ENCODE results near the gene PDZD2.

The PDZD2 gene

DNA sequence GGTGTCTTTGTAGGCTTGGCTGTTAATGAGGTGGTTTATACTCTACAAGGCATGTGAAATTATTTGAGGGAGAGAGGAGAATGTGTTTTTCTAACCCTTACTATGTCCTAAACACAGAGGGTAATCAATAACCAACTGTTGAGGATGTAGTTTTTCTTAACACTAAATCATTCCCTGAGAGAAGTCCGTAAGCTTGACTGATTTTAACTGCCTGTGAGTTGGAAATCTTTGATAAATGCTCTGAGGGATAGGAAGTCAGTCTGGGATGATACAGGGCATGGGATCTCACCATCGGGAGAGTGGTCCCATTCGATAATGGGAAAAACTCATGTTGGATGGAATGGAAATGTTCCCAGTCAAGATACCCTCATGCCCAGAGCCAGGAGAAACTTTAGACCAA lies 249.6 kb downstream of the PDZD2 start:
- TF ChIP-seq, protein P1, sequence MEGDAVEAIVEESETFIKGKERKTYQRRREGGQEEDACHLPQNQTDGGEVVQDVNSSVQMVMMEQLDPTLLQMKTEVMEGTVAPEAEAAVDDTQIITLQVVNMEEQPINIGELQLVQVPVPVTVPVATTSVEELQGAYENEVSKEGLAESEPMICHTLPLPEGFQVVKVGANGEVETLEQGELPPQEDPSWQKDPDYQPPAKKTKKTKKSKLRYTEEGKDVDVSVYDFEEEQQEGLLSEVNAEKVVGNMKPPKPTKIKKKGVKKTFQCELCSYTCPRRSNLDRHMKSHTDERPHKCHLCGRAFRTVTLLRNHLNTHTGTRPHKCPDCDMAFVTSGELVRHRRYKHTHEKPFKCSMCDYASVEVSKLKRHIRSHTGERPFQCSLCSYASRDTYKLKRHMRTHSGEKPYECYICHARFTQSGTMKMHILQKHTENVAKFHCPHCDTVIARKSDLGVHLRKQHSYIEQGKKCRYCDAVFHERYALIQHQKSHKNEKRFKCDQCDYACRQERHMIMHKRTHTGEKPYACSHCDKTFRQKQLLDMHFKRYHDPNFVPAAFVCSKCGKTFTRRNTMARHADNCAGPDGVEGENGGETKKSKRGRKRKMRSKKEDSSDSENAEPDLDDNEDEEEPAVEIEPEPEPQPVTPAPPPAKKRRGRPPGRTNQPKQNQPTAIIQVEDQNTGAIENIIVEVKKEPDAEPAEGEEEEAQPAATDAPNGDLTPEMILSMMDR (IDR thresholded peaks at IDR 0.05), result no peak

DNA sequence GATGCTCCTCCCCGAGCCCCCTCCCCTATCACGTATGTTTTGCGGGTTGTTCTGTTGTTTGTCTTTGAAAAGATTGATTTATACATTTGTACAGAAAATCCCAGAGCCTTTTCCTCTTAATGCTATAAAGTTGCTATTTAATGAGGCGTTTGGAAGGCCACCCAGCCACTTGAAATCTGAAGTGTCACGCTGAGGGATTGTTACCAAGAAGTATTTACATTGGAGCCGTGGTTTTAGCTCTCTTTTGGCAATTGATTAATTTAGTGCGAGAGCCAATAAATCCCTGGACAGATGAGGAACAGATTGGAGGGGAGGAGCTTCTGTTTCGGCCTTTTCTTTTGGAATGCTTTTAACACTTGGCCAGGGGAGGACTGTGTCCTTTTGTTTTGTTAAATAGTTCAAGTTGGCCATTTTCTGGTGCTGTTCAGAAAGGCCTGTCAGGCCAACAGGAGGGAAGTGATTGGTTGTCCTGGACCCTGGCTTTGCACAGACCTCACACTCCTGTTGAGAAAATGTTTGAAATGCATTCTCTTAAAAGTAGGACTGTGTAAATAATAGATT lies 250.2 kb downstream of the PDZD2 start:
- TF ChIP-seq, protein P1 (IDR thresholded peaks at IDR 0.05), result no peak
- no peak overlapping the region for H3K27ac ChIP-seq

More for the DNA sequence above, 249.6 kb downstream of the PDZD2 start:
- Histone ChIP-seq H3K27me3 (no peaks in the 10 kb centered on the region), H3K36me3 (no peaks in the 10 kb centered on the region), H3K9me3 (no peaks in the 10 kb centered on the region), H3K4me3 (ENCODE audit: low read depth in 1 of 2, low read length in 1 of 2) (no peak overlapping the region), H3K27ac (no peak overlapping the region), H3K4me1 (ENCODE audit: control insufficient read depth in 1 of 2, insufficient read depth in 1 of 2, low read depth in 1 of 2, low read length in 1 of 2) (no peaks in the 10 kb centered on the region)

DNA sequence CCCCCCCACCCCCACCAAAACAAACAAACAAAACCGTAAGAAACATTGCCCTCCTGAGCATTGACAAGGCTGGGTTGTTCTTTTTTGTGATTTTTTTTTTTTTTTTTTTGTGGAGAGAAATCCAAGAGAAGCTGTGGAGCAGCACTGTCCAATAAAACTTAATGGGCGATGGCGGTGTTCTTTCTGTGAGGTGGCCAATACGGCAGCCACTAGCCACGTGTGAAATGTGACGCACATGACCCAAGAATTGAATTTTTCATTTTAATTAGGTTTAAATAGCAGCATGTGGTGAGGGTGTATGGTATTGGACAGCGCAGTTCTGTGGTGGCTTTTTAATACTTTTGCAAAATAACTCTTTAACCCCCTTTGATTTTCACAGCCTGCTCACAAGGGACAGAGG lies 251.1 kb downstream of the PDZD2 start:
- no peak overlapping the region for H3K4me3 ChIP-seq (ENCODE audit: low read depth in 1 of 2, low read length in 1 of 2)
- H3K4me1 ChIP-seq (ENCODE audit: control insufficient read depth in 1 of 2, insufficient read depth in 1 of 2, low read depth in 1 of 2, low read length in 1 of 2), result no peaks in the 10 kb centered on the region
- H3K9me3 ChIP-seq, result no peaks in the 10 kb centered on the region
- no peak overlapping the region for H3K27ac ChIP-seq
- TF ChIP-seq, protein P1 (IDR thresholded peaks at IDR 0.05), result no peak
- H3K36me3 ChIP-seq, result no peaks in the 10 kb centered on the region
- H3K27me3 ChIP-seq, result no peaks in the 10 kb centered on the region

More for the DNA sequence above, 250.2 kb downstream of the PDZD2 start:
- Histone ChIP-seq H3K9me3 (no peaks in the 10 kb centered on the region), H3K36me3 (no peaks in the 10 kb centered on the region), H3K4me3 (ENCODE audit: low read depth in 1 of 2, low read length in 1 of 2) (no peak overlapping the region), H3K4me1 (ENCODE audit: control insufficient read depth in 1 of 2, insufficient read depth in 1 of 2, low read depth in 1 of 2, low read length in 1 of 2) (no peaks in the 10 kb centered on the region), H3K27me3 (no peaks in the 10 kb centered on the region)

DNA sequence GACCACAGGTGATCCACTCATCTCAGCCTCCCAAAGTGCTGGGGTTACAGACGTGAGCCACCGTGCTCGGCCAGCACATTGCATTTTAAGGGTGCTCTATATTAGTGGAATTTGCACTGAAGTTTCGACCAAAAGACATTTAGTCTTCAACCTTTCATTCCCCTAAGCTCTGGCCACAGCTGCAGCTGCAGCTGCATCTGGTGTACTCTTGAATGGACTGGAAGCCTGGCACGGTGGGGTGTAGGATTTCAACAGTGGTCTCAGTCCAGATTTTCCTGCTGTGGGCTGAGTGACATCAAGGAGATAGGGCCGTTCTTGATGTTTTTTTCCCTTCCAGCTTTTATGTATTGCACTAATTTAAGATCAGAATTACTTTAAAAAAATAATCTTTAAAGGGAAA lies 255.2 kb downstream of the PDZD2 start:
- no peak overlapping the region for H3K4me3 ChIP-seq (ENCODE audit: low read depth in 1 of 2, low read length in 1 of 2)
- TF ChIP-seq, protein P1 (IDR thresholded peaks at IDR 0.05), result no peak
- H3K9me3 ChIP-seq, result no peaks in the 10 kb centered on the region
- H3K4me1 ChIP-seq (ENCODE audit: control insufficient read depth in 1 of 2, insufficient read depth in 1 of 2, low read depth in 1 of 2, low read length in 1 of 2), result no peaks in the 10 kb centered on the region
- H3K36me3 ChIP-seq, result no peaks in the 10 kb centered on the region
- H3K27me3 ChIP-seq, result no peaks in the 10 kb centered on the region
- H3K27ac ChIP-seq, result no peak overlapping the region

DNA sequence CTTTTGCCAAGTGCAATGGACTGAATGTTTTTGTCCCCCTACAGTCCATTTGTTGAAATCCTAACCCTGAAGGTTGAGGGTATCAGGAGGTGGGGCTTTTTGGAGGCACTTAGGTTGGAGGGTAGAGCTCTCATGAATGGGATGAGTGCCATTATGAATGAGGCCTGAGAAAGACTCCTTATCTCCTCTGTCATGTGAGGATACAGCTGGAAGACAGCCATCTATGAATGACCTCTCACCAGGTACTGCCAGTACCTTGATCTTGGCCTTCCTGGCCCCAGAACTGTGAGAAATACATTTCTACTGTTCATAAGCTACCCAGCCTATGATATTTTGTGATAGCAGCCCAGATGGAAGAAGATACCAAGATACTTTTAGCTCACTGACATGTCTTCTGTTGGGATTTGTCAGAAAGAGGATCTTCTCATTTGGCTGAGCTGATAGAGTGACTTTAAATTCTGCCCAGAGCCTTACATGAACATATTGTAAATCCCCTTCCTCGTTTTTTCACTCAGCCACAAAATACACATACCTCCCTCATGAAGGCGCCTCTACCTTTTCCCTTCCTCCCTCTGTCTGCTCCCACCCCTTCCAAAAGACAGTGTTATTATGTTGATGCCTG lies 256.4 kb downstream of the PDZD2 start:
- Histone ChIP-seq H3K36me3 (no peaks in the 10 kb centered on the region), H3K4me3 (ENCODE audit: low read depth in 1 of 2, low read length in 1 of 2) (no peak overlapping the region), H3K4me1 (ENCODE audit: control insufficient read depth in 1 of 2, insufficient read depth in 1 of 2, low read depth in 1 of 2, low read length in 1 of 2) (no peaks in the 10 kb centered on the region), H3K27ac (no peak overlapping the region), H3K9me3 (no peaks in the 10 kb centered on the region), H3K27me3 (no peaks in the 10 kb centered on the region)
- TF ChIP-seq, protein P1 (IDR thresholded peaks at IDR 0.05), result no peak

Measured in neutrophil (primary cell).